Measurements from ENCODE around the gene KIAA0930. TPM values are rescaled to one million over a fixed set of nuclear protein-coding genes. Genes with fewer than 3 reads are reported as not detected.

The KIAA0930 gene
- total and polyA plus RNA-seq, 4 experiments from 2014 or later: 1.2 to 36.7 (median 14.8) TPM

DNA sequence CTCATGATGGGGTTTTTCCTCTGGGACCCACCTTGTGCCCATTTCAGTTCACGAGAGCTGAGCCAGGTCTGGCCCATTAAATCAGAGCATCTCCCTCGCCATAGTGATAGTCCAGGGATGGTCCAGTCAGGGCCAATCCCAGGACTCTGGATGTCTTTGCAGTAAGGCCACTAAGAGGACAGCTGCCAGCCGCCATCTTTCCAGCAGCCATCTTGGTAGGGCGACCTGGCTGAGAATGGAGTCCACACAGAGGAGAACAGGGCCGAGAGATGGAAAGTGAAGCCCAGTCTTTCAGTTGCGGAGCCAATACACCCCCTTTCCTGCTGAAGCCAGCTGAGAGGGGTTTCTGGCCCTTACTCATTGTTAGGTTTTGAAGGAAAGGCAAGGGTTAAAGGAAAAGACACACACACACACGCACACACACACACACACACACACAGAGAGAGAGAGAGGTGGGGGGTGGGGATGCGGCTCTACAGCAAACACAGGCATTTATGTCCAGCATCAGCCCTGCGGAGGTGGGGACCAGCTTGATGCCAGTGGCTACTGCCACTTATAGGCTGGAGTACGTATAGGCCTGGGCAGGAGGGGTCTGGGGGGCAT is 12.4 kb upstream of the KIAA0930 start:
- Mint-ChIP-seq H3K36me3 (no peaks in the 10 kb centered on the region), H3K9me3 (peaks cover 0 to 2% (median 0%) of the 10 kb centered on the region in 8 donors), H3K4me1 (peaks cover 4 to 21% (median 6%) of the 10 kb centered on the region in 4 donors), H3K4me3 (no peak overlapping the region), H3K27ac (no peak overlapping the region), H3K27me3 (no peaks in the 10 kb centered on the region)
- ChIA-PET POLR2A (ENCODE audit: partially characterized antibody) (no interaction called here), CTCF (ENCODE audit: partially characterized antibody) (no interaction called here)
- DNase-seq: no peak
- Histone ChIP-seq H3K9me3 (ENCODE audit: control insufficient read depth in 1 of 2, low read length in 2 of 2) (no peaks in the 10 kb centered on the region), H3K27ac (ENCODE audit: low read depth, low read length) (no peak overlapping the region), H3K27me3 (ENCODE audit: insufficient read depth, low read length) (no peaks in the 10 kb centered on the region), H3K4me1 (ENCODE audit: insufficient read depth, low read length) (peaks cover 3% of the 10 kb centered on the region), H3K36me3 (ENCODE audit: insufficient read depth, low read length) (no peaks in the 10 kb centered on the region), H3K4me3 (ENCODE audit: low read length in 2 of 2) (no peak overlapping the region)
- intact Hi-C loops (cut with micrococcal nuclease): no loop called here

DNA sequence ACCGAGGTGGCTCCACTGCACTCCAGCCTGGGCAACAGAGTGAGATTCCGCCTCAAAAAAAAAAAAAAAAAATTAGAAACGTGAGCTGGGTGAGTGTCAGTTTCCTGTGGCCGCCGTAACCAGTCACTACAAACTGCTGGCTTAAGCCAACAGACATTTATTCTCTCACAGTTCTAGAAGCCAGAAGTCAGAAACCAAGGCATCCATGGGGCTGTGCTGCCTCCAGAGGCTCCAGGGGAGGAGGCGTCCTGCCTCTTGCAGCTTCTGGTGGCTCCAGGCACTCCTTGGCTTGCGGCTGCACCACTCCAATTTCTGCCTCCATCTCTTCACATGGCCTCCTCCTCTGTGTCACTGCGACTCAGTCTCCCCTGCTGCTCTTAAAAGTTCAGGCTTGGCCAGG is 11.1 kb upstream of the KIAA0930 start:
- intact Hi-C loops (cut with micrococcal nuclease): no loop called here
- POLR2A ChIA-PET (ENCODE audit: partially characterized antibody): no interaction called here
- no peak overlapping the region for H3K4me3 ChIP-seq (ENCODE audit: low read length in 2 of 2)

DNA sequence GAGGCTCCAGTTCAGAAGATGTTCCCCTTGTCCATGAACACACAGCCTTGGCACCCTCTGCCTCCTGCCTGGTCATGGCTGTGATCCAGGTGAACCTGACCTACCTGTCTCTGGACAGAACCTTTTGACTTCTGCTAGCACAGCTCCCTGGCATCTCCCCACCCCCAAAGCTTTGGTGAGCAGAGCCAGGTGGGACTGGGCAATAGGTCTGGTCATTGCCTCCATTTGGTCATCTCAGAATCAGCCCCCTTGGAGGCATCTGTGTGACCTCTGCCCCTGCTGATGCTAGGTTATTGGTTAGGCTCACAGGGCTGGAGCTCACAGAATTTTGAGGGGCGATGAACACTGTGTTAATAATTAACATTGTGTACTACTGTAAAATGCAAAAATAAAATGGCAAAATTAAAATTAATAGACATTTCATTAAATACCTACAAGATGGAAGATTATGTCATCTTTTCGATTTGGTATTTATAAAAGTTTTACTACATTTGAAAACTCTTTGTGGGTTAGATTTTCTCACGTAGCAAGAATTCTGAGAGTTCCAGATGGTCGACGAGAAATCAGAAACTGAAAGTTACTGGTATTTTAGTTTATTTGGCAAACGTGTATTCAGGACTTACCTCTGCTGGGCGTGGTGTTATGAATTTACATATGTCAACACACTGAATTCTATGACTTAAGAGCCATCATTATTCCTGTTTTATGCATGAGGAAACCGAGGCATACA is 8.3 kb upstream of the KIAA0930 start:
- H3K4me1 ChIP-seq (ENCODE audit: insufficient read depth, low read length): peaks cover 6% of the 10 kb centered on the region
- intact Hi-C loops (cut with micrococcal nuclease): loop anchor here (5.0 kb wide), 1 partner anchor 87 kb away; the partner anchor contains the start of gene NUP50

More for the DNA sequence above, 11.1 kb upstream of the KIAA0930 start:
- no peak for DNase-seq
- Histone ChIP-seq H3K27ac (ENCODE audit: low read depth, low read length) (no peak overlapping the region), H3K27me3 (ENCODE audit: insufficient read depth, low read length) (no peaks in the 10 kb centered on the region), H3K9me3 (ENCODE audit: control insufficient read depth in 1 of 2, low read length in 2 of 2) (no peaks in the 10 kb centered on the region), H3K4me1 (ENCODE audit: insufficient read depth, low read length) (peaks cover 3% of the 10 kb centered on the region), H3K36me3 (ENCODE audit: insufficient read depth, low read length) (no peaks in the 10 kb centered on the region)
- Mint-ChIP-seq H3K36me3 (no peaks in the 10 kb centered on the region), H3K27ac (no peak overlapping the region), H3K4me3 (no peak overlapping the region), H3K4me1 (peaks cover 5 to 25% (median 6%) of the 10 kb centered on the region in 4 donors), H3K9me3 (no peaks in the 10 kb centered on the region), H3K27me3 (no peaks in the 10 kb centered on the region)
- CTCF ChIA-PET (ENCODE audit: partially characterized antibody): no interaction called here

DNA sequence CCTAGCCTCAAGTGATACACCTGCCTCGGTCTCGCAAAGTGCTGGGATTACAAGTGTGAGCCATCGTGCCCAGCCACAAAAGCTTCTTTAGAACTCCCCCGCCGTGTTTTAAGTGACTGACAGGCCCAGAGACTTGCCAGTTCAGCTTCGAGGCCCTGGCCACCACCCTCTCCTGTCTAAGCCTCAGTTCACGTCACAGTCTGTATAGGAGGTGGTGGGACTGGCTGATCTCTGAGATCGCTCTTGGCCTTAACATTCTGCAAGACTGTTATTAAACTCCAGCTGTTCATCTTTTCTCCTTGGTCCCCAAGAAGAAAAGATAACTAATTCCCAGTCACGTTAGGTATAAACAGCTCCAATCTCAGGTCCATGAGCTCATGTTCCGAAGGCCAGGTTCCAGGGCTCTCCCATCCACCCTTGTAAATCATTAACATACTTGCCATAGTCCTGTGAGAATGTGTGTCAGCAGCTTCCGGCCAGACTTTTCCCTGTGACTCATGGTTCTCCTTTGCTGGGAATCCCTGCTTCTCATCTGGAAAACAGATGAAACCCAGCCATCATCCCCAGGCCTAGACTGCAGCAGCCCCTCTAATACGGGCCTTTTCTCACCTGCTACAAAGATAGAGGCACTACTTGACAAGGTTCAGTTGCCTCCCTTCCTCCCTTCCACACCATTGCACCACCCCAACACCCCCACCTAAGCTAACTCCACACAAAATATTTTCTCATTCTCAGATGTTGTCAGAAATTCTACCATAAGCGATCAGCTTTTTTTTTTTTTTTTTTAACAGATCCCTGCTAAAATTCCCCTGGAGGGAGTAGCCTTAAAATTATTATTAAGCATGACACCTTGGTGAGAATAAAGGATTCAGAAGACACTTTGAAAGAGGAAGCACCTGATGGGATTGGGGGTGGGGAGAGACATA is 5.6 kb upstream of the KIAA0930 start:
- ChIA-PET CTCF (ENCODE audit: partially characterized antibody) (interaction anchor here (0.6 kb wide), 1 partner anchor 1139 kb away, joined by 3 read pairs; no protein-coding TSS in a partner anchor), POLR2A (ENCODE audit: partially characterized antibody) (interaction anchor here (0.6 to 1.9 kb wide), 3 partner anchors 50 to 103 kb away, joined by 4 to 5 read pairs (median 5); partner anchors contain the start of gene NUP50)

More for the DNA sequence above, 8.3 kb upstream of the KIAA0930 start:
- no peaks in the 10 kb centered on the region for H3K36me3 Mint-ChIP-seq
- Histone ChIP-seq H3K4me3 (ENCODE audit: low read length in 2 of 2) (no peak overlapping the region), H3K27ac (ENCODE audit: low read depth, low read length) (no peak overlapping the region), H3K36me3 (ENCODE audit: insufficient read depth, low read length) (no peaks in the 10 kb centered on the region), H3K27me3 (ENCODE audit: insufficient read depth, low read length) (no peaks in the 10 kb centered on the region), H3K9me3 (ENCODE audit: control insufficient read depth in 1 of 2, low read length in 2 of 2) (no peaks in the 10 kb centered on the region)
- H3K27ac Mint-ChIP-seq: peak overlapping the region in 3 of 7 donors; percentile 27 to 76 (median 47)
- peaks cover 0 to 22% (median 10%) of the 10 kb centered on the region in 4 donors for H3K4me1 Mint-ChIP-seq
- ChIA-PET POLR2A (ENCODE audit: partially characterized antibody) (no interaction called here), CTCF (ENCODE audit: partially characterized antibody) (no interaction called here)
- no peaks in the 10 kb centered on the region for H3K27me3 Mint-ChIP-seq
- no peak for DNase-seq
- H3K9me3 Mint-ChIP-seq: no peaks in the 10 kb centered on the region
- peak overlapping the region in 1 of 8 donors; percentile 20 for H3K4me3 Mint-ChIP-seq

DNA sequence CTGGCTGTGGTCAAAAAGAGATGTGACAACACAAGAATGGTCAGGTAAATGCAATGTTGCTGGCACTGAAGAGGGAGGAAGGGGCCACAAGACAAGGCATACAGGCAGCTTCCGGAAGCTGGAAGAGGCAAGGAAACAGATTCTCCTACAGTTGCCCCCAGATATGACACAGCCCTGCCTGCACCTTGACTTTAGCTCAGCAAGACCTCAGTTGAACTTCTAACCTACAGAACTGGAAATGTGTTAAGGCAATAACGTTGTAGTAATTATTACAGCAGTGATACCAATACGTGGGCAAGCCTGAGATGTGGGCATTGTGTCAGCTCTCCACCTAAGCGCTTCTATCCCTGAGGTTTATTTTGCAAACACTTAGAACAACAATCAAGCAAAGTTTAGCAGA is 4.2 kb upstream of the KIAA0930 start:
- Histone ChIP-seq H3K4me3 (ENCODE audit: low read length in 2 of 2) (no peak overlapping the region), H3K27ac (ENCODE audit: low read depth, low read length) (no peak overlapping the region), H3K27me3 (ENCODE audit: insufficient read depth, low read length) (no peaks in the 10 kb centered on the region), H3K4me1 (ENCODE audit: insufficient read depth, low read length) (peaks cover 16% of the 10 kb centered on the region), H3K36me3 (ENCODE audit: insufficient read depth, low read length) (no peaks in the 10 kb centered on the region), H3K9me3 (ENCODE audit: control insufficient read depth in 1 of 2, low read length in 2 of 2) (no peaks in the 10 kb centered on the region)
- H3K4me1 Mint-ChIP-seq: peaks cover 4 to 48% (median 16%) of the 10 kb centered on the region in 4 donors
- H3K4me3 Mint-ChIP-seq: no peak overlapping the region
- ChIA-PET POLR2A (ENCODE audit: partially characterized antibody) (no interaction called here), CTCF (ENCODE audit: partially characterized antibody) (interaction anchor here (0.9 kb wide), 1 partner anchor 23 kb away, joined by 3 read pairs; no protein-coding TSS in a partner anchor)
- peaks cover 0 to 4% of the 10 kb centered on the region in 2 donors for H3K36me3 Mint-ChIP-seq
- peaks cover 0 to 1% (median 0%) of the 10 kb centered on the region in 8 donors for H3K9me3 Mint-ChIP-seq
- DNase-seq: no peak
- intact Hi-C loops (cut with micrococcal nuclease): loop anchor here (5.0 kb wide), 1 partner anchor 83 kb away; the partner anchor contains the start of gene NUP50
- H3K27me3 Mint-ChIP-seq: no peaks in the 10 kb centered on the region
- H3K27ac Mint-ChIP-seq: peak overlapping the region in 3 of 7 donors; percentile 1 to 48 (median 39)

More for the DNA sequence above, 5.6 kb upstream of the KIAA0930 start:
- peaks cover 0 to 1% (median 0%) of the 10 kb centered on the region in 8 donors for H3K9me3 Mint-ChIP-seq
- Histone ChIP-seq H3K27ac (ENCODE audit: low read depth, low read length) (no peak overlapping the region), H3K27me3 (ENCODE audit: insufficient read depth, low read length) (no peaks in the 10 kb centered on the region), H3K4me3 (ENCODE audit: low read length in 2 of 2) (no peak overlapping the region), H3K36me3 (ENCODE audit: insufficient read depth, low read length) (no peaks in the 10 kb centered on the region), H3K9me3 (ENCODE audit: control insufficient read depth in 1 of 2, low read length in 2 of 2) (no peaks in the 10 kb centered on the region), H3K4me1 (ENCODE audit: insufficient read depth, low read length) (peaks cover 9% of the 10 kb centered on the region)
- H3K4me3 Mint-ChIP-seq: peak overlapping the region in 2 of 8 donors; percentile 40 to 80
- H3K27ac Mint-ChIP-seq: peak overlapping the region in 4 of 7 donors; percentile 70 to 91 (median 84)
- peaks cover 0 to 39% (median 14%) of the 10 kb centered on the region in 4 donors for H3K4me1 Mint-ChIP-seq
- H3K27me3 Mint-ChIP-seq: no peaks in the 10 kb centered on the region
- intact Hi-C loops (cut with micrococcal nuclease): loop anchor here (5.0 kb wide), 1 partner anchor 84 kb away; the partner anchor contains the start of gene NUP50
- DNase-seq: no peak
- H3K36me3 Mint-ChIP-seq: no peaks in the 10 kb centered on the region

DNA sequence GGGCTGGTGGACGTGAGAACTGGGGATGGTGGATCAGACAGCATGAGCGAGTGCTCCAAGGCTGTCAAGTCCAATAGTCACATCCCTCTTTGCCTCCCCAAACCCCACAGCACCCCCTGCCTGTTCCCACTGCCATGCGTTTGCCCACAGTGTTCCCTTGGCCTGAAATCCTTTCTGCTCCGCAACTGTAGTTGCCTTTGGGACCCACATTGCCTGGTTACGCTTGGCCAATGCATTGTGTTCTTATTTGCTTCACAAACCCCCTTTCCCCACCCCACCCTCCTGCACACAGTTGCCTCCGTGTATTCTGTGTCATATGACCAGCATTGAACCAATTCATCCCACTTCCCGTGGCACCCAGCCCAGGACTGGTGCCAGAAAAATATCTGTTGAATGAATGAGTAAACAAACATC is 2.1 kb upstream of the KIAA0930 start:
- POLR2A ChIA-PET (ENCODE audit: partially characterized antibody): no interaction called here
- H3K27ac Mint-ChIP-seq: peak overlapping the region in 3 of 7 donors; percentile 36 to 96 (median 78)
- no peaks in the 10 kb centered on the region for H3K9me3 ChIP-seq (ENCODE audit: control insufficient read depth in 1 of 2, low read length in 2 of 2)
- peaks cover 23% of the 10 kb centered on the region for H3K4me1 ChIP-seq (ENCODE audit: insufficient read depth, low read length)
- no peaks in the 10 kb centered on the region for H3K27me3 Mint-ChIP-seq
- no peak overlapping the region for H3K27ac ChIP-seq (ENCODE audit: low read depth, low read length)
- H3K36me3 ChIP-seq (ENCODE audit: insufficient read depth, low read length): no peaks in the 10 kb centered on the region
- peaks cover 0 to 1% (median 0%) of the 10 kb centered on the region in 8 donors for H3K9me3 Mint-ChIP-seq
- peaks cover 0 to 13% of the 10 kb centered on the region in 2 donors for H3K36me3 Mint-ChIP-seq
- H3K4me3 ChIP-seq (ENCODE audit: low read length in 2 of 2): no peak overlapping the region
- H3K27me3 ChIP-seq (ENCODE audit: insufficient read depth, low read length): no peaks in the 10 kb centered on the region
- no peak for DNase-seq
- H3K4me3 Mint-ChIP-seq: peak overlapping the region in 3 of 8 donors; percentile 31 to 79 (median 74)
- intact Hi-C loops (cut with micrococcal nuclease): no loop called here
- CTCF ChIA-PET (ENCODE audit: partially characterized antibody): no interaction called here
- peaks cover 17 to 59% (median 21%) of the 10 kb centered on the region in 4 donors for H3K4me1 Mint-ChIP-seq

All from CD4-positive, alpha-beta memory T cell (primary cell).